HCT116 (cell line): Measurements from ENCODE around the gene PTGDS.

Experiments
- EGR1 ChIP-seq: IDR thresholded peaks from 2 replicates; pipeline ENCODE4 v1.6.1; 2012; ENCODE audit warnings: low read depth
- POLR2A ChIP-seq: IDR thresholded peaks from 2 replicates; pipeline ENCODE4 v1.7.0; 2011; ENCODE audit warnings: borderline replicate concordance; ENCODE audit not compliant: insufficient read depth, insufficient read length; ENCODE audit errors: extremely low read depth
- RAD21 ChIP-seq: IDR thresholded peaks from 2 replicates; pipeline ENCODE4 v1.6.1; 2012; ENCODE audit warnings: low read depth, mild to moderate bottlenecking
- TF ChIP-seq, protein P1 (sequence below), 3 experiments: fragments of 200-600 bp in 1 of 3; sonication (generic) in 1 of 3; IDR thresholded peaks in 2 of 3; conservative IDR thresholded peaks in 1 of 3; 2 replicates each; pipeline ENCODE4 v1.5.1; 2012 to 2017; ENCODE audit warnings: low read depth in 2 of 3, low read length in 2 of 3, antibody characterized with exemption in 1 of 3, borderline replicate concordance in 1 of 3, control low read depth in 1 of 3, mild to moderate bottlenecking in 1 of 3, mixed read lengths in 1 of 3, mixed run types in 1 of 3, moderate library complexity in 1 of 3; ENCODE audit not compliant: insufficient read depth in 1 of 3

DNA sequence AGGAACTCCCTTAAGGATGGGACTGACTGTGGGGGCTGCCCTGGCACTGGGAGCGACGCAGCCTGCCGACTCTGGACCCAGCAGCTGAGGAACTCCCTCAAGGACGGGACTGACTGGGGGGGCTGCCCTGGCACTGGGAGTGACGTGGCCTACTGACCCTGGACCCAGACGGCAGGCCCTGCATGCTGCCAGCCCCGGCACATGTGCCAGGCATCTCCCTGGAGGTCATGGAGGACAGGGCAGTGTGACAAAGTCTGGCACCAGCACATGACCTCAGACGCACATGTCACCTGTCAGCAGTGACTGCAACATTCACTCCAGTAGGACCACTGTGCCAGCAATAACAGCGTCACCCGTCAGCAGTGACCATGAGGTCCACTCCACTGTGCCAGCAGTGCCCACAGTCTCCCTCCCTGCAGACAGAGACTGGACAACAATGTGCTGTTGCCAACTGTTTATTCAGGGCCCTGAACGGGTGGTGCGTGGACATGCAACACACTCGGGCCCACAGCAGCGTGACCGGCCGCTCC lies 37.2 kb upstream of the PTGDS start:
- TF ChIP-seq, protein P1, sequence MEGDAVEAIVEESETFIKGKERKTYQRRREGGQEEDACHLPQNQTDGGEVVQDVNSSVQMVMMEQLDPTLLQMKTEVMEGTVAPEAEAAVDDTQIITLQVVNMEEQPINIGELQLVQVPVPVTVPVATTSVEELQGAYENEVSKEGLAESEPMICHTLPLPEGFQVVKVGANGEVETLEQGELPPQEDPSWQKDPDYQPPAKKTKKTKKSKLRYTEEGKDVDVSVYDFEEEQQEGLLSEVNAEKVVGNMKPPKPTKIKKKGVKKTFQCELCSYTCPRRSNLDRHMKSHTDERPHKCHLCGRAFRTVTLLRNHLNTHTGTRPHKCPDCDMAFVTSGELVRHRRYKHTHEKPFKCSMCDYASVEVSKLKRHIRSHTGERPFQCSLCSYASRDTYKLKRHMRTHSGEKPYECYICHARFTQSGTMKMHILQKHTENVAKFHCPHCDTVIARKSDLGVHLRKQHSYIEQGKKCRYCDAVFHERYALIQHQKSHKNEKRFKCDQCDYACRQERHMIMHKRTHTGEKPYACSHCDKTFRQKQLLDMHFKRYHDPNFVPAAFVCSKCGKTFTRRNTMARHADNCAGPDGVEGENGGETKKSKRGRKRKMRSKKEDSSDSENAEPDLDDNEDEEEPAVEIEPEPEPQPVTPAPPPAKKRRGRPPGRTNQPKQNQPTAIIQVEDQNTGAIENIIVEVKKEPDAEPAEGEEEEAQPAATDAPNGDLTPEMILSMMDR (IDR thresholded peaks at IDR 0.05 in 2 of 3, conservative IDR thresholded peaks at IDR 0.05 in 1 of 3; ENCODE audit: borderline replicate concordance in 1 of 3, insufficient read depth in 1 of 3, low read depth in 2 of 3, low read length in 2 of 3): no peak
- TF ChIP-seq RAD21: no peak
- TF ChIP-seq EGR1: no peak
- TF ChIP-seq POLR2A: no peak
